CD4-positive, alpha-beta T cell treated with Interleukin-15 for 1 hour (primary cell): ENCODE measurements around the gene GPR78.

Source experiments
- DNase-seq: peaks from one replicate; pipeline ENCODE4 v3.0.0-alpha.2; 2020

Gene GPR78

DNA sequence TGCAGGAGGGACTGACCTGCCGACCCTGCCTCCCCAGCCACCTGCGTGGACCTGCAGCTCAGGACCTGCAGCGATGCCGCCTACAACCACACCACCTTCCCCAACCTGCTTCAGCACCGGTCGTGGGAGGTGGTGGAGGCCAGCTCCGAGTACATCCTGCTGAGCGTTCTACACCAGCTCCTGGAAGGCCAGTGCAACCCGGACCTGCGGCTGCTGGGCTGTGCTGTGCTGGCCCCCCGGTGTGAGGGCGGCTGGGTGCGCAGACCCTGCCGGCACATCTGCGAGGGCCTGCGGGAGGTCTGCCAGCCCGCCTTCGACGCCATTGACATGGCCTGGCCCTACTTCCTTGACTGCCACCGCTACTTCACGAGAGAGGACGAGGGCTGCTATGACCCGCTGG lies 20.9 kb downstream of the GPR78 start:
- DNase-seq, result no peak

DNA sequence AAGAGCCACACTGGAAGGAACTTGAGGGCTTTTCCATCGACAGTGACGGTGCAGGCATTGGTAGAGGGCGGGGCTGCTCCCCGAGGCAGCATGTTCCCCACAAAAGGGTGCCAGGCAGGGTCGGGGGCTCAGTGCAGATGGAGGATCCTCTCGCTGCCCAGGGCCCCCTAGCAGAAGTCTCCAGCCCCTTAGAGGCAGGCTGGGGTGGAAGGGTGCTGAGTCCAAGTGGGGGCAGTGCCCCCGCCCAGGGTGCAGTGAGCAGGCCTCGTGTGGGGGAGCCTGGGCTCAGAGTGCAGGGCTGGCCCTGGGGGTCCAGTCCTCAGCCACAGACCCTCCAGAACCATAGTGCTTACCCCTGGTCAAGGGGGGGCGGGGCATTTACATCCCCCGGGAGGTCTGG lies 21.4 kb downstream of the GPR78 start:
- no peak for DNase-seq

DNA sequence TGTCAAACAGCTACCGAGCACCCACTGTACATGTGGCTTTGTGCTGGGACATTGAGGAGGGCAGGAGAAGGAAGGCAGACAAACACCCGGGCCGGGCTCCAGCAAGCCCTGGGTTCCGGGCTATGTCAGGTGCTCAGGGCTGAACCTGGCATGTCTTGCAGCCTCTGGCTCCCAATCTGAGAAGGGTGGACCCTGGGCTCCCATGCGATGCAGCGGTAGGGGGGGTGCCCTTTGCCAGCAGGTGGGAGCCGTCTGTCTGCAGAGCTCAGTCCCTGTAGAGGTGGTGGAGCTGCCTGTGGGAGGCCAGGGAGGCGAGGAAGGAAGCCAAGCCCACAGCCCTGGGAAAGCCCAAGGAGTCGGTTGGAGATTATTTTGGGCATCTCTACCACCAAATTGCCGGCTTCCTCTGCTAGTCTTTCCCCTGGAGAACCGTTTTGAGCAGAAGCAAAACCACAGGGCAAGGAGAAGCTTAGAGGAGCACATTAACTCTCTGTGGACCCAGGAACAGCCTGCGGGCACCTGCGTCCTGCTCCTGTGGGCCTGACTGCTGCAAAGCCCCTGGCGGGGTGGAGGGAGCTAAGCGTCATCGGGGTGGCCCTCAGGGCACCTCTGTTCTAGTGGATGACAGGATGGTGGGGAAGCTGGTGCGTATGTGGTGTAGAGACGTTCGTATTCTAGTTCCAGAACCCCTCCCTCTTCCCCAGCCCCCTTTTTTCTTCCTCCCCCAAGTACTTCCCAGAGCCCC lies 22.7 kb downstream of the GPR78 start:
- DNase-seq, result no peak

DNA sequence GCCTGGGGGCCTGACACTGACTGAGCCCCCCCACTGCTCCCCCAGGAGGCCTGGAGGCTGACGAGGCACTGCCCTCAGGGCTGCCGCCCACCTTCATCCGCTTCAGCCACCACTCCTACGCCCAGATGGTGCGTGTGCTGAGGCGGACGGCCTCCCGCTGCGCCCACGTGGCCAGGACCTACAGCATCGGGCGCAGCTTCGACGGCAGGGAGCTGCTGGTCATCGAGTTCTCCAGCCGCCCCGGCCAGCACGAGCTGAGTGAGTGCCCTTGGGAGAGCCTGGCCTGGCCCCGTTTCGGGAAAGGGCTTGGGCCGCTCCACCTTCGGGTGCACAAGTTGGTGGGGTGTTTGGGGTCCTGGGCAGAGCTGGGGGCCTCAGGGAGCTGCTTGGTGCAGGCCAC lies 23.7 kb downstream of the GPR78 start:
- DNase-seq, result no peak

DNA sequence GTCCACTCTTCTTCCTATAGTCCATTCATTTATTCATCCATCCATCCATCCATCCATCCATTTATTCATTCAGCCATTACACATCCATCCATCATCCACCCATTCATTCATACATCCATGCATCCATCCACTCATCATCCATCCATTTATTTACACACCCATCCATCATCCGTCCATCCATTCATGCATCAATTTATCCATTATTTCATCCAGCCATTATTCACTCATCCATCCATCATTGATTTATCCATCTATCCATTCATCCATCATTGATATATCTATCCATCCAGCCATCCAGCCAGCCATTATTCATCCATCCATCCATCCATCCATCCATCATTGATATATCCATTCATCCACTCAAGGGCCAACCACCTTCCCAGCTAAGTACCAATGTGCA lies 25.1 kb downstream of the GPR78 start:
- no peak for DNase-seq

DNA sequence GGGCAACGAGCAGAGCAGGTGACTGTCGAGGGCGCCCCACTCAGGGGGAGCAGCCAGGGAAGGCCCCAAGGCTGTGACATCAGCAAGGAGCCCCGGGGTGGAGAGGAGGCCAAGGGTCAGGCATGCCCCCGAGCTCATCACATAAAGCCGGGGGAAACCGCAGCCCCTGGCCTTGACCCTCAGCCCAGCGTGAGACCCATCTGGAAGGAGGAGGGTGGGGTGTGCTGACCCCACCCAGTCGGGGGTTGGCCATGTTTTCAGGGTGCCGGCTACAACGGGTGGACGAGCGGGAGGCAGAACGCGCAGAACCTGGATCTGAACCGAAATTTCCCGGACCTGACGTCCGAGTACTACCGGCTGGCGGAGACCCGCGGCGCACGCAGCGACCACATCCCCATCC lies 26.3 kb downstream of the GPR78 start:
- no peak for DNase-seq

DNA sequence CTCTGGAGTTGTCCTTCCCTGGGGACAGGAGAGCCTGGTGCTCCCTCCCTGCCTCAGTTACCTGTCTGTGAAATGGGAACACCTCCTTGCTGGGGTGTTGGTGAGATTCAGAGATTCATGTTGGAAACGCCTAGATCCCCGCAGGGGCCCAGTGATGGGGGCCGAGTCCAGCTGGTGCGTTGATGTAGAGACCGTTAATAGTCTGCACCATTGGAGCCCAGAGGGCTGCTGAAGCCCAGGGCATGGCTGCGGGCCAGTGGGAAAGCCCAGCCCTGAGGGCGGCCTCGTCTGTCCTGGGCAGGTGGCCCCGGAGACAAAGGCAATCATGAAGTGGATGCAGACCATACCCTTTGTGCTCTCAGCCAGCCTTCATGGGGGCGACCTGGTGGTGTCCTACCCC lies 26.8 kb downstream of the GPR78 start:
- DNase-seq, result no peak

DNA sequence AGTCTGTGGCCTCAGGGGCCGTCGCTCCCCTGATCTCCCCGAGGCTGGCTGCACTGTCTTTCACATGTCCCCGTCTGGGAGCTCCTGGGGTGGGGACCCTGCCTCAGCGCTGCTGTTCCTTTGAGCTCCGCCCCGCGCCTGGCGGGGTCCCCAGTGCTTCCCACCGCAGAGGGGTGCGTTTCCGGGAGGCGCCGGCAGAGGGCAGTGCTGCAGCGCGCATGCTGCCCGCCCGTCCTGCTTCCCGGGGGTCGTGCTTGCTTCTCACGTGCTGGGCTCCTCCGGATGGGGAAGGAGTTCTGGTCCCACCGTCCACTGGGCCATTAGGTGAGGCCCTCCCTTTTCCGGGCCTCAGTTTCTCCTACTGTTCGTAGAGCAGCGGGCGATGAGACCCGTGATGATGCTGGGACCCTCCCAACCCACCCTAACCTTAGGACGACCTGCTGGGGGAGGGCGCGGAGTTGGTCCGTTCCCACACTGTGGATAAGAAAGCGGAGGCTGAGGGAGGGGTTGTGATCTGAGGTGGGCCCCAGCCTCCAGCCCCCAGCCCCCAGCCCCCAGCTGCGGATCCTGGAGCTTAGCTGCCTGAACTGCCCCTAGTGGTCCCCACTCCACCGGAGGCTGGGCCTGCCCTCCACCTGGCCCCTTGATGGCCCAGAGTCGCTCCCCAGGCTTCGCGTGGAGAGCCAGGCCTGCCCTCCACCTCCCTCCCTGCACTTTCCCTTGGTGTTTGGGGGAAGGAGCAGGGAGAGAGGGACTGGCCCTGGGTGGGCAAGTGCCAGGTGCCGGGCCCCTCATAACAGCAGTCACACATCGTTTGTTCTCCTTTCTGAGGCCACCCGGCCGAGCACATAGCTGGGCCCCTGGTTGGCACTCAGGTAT lies 27.6 kb downstream of the GPR78 start:
- no peak for DNase-seq

DNA sequence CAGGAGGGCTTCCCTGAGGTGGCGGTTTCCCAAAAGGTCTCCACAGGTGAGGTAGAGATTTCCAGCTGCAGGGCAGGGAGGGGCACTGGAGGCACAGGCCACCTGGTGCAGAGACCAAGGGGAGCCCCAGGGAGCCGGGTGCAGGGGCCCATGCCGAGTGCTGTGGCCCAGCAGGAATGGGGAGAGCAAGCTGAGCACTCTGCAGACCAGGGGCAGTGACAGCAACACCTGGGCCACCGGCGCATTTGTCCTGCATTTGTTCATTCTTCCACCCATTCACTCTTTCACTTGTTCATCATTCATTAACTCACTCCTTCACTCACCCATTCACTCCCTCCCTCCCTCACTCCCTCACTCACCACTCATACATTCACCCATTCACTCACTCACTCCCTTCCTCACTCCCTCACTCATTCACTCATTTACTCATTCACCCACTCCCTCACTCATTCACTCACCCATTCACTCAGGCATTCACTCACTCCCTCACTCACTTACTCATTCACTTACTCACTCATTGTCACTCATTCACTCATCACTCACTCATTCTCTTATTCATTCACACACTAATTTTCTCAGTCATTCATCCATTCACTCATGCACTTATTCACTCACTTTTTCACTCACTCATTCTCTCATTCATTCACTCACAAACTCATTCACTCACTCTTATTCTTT lies 28.7 kb downstream of the GPR78 start:
- no peak for DNase-seq

DNA sequence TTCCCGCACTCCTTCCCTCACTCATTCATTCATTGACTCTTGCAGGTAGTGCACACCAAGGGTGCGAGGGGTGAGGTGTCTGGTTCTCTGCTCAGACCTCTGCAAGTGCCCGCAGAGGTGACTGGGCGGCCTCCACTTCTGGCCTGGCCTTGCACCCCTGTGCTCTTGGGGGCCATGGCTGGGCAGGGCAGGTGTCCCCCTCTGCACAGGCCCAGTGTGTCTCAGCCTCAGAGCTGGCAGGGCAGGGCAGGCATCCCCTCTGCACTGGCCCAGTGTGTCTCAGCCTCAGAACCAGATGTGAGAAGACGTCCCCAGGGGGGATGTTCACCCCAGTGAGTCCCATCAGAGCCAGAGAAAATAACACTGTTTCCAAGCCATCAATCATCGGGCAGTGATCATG lies 29.2 kb downstream of the GPR78 start:
- DNase-seq, result no peak

DNA sequence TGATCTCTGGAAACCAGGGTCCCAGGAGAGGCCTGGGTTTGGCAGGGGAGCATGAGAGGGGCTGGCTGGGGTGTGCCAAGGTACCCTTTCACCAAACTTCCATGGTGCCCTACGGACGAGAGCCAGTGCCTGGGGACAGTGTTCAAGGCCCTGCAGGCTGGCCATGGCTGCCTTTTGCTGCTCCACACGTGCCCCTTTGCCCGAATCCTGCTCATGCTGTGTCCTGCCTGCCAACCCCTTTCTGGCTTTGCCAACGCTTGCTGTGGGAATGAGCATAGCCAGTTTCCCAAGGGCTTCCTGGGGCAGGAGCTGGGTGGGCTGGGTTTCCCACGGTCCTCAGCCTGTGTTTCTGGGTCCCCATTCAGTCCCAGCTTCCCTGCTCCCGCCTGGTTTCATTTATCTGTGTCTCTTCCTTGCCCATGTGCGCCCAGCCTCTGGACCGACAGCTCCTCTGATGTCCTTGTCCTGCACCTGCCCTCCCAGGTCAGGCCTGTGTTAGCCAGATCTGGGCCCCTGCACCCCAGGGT lies 29.7 kb downstream of the GPR78 start:
- DNase-seq, result no peak

DNA sequence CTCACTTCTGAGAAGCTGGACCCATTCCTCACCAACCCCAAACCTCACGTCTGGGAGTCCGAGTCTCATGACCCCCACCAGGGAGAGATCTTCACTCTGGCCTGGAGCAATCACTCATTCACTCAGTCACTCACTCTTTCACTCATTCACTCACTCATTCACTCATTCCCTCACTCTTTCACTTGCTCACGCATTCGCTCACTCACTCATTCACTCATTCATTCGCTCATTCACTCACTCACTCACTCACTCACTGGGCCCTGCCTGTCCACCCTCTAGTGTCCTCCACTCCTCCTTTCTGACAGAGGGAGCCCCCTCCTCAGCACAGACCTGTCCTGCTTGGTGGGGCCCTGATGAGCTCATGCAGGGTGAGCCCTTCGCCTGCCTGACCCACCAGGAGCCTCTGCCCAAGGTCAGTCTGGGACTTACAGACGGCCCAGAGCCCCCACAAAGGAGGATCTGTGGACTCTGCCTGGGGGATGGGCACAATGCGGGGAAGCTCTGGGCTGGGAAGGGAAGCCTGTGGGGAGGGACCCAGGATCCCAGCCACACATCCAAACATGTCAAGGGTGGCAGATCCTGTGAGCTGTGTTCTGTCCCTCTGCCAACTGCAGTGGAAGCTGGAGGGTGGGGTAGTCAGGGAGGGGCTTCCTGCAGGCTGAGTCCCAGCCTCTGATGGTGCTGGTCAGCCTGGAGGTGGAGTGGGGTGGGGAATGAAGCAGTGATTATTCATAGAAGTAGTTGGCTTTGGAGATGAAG lies 30.8 kb downstream of the GPR78 start:
- no peak for DNase-seq

DNA sequence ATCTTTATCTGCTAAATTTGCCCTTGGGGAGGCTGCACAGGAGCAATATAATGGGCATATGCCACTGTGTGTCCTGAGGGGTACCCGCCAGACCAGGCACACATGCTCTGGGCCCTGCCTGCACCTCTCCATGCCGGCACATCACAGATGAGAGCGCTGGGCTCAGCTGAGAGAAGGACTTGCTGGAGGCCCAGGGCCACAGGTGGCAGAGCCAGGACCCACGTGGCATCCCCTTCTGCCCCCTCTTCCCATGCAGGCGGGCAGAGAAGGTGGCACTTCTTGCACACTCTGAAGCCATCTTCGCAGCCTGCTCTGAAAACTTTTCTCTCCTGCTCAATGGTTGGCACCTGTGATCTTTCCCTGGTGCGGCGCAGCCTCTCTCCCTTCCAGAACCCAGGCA lies 32.5 kb downstream of the GPR78 start:
- DNase-seq, result no peak

DNA sequence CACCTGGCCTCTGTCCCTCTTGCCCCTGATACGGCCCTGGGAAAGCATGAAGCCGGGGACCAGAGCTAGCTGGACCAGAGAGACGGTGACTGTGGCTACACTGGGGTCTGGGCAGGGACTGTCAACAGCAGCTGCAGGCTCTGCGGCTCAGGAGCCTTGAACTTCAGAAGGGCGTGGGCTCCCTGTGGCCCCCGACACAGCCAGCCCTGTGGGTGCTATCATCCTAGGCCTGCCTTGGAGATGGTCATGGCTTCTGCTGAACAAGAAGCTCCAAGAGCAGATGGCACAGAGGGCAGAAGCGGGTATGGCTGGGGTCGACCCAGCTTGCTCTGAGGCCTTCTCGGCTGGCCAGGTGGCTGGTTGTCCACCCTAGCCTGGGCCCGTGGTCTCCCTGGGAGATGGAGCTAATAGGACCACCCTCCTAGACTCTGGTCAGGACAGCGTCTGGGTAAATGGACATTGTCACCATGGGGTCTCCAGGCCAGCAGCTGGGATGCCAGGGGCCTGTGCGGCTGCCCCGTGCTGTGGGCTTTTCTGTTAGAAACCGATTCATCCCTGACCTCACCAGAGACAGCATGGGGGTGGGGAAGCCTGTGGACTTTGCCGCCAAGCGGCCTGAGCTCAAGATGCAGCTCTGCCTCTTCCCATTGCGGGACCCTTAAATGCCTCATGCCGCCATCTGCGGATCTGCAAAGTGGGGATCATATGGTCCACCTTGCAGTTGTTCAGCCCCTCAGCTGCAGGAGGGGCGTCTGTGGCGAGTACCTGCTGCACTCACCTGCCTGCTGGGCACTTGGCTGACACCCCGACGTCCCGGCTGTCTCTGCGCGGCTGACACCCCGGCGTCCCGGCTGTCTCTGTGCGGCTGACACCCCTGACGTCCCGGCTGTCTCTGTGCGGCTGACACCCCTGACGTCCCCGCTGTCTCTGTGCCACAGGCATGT lies 33.5 kb downstream of the GPR78 start:
- DNase-seq, result peak; percentile 13

DNA sequence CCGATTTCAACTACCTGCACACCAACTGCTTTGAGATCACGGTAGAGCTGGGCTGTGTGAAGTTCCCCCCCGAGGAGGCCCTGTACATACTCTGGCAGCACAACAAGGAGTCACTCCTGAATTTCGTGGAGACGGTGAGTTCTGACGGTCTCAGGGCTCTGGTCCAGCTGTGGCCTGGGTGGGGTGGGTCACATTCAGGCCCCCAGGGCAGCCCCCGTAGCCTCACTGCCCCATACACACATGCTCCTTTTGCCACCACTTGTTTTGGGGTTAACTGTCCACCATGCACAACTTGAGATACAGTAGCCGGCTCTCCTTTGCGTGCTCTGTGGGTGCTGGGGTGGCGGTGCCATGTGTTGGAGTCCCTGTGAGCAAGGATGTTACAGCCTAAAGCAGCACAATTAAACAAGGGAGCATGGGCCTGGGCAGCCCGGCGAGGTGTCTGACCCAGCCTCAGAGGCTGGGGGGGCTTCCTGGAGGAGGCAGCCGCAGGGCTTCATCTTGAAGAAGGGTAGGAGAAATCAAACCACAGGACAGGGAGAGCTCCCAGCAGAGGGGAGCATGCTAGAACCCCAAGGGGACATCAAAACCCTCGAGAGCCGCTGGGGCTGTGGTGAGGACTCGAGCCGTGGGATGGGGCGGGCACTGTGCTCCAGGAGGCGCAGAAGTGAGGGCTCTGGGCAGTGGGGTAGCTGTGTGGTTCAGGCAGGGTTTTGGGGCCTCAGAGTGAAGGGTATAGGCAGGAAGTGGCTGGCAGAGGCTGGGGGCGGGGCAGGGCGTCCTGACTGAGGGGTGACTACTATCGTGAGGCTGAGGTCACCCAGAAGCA lies 34.4 kb downstream of the GPR78 start:
- DNase-seq, result peak; percentile 9

DNA sequence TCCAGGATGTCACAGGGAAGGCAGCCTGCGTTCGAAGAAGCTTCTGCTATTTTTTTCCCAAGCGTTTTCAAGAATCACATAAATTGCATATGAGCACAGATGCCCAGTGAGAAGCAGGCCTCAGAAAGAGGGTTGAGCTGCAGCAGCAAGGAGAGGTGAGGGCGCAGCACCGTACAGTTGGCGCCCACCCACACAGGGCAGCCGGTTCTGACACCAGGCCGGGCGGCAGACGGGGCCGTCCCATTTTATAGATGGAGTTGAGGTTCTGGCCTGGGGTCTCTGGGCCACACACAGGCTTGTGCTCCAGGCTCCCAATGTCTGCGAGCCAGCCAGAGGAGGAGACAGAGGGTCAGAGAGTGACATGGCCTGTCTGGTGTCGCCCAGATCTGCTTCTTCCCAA lies 35.2 kb downstream of the GPR78 start:
- peak; percentile 2 for DNase-seq

DNA sequence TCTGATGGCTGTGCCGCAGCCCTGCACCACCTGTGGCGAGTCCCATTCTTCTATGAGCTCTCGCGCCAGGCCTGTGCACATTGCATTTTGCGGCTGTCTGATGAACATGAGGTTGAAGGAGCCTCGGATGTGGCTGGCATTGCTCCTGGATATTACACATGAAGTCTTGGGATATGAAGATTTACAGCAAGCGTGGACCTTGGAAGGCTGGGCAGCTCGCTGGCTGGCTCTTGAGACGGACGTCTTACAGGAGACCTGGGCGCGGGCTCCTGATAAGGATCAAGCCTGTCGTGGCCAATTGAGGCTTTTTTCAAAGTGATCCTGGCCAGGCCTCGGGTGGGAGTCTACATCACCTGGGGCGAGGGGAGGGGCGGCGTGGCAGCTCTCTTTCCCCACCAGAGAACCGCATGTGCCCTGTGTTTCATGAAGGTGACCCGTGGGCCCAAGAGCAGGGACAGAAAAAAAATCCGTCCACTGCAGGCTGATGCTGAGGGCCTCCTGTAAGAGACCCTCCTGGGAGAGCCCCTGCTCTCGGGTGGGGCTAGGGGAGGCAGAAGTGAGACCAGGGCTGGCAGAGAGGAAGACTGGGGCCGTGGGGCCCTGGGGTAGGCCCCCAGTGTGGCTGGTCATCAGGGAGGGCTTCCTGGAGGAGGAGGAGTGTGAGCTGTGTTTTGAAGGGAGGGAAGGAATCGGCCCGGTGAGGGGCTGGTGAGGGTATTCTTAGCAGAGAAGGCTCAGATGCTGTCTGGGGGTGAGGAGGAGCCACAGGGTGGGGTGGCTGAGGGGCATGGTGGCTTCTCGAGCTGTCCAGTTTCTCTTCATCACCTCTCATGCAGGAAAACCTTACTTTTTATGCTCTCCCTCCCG lies 36.0 kb downstream of the GPR78 start:
- peak; percentile 13 for DNase-seq

DNA sequence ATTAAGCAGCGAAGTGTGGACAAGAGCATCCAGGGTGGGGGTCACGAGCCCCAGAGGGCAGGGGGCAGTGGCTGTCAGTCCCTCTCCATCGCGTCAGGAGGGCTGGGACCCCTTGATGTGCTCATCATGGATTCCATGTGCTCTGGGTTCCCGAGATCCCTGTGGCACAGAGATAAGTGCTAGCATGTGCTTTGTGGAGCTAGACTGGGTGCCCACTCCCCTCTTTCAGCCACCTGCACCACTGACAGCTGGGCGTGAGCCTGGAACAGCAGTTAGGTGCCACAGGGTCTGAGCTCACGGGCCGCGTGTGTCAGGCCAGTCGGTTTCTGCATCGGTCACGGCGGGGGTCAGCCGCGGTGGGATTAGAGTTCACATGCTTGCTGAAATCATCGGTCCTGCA lies 36.6 kb downstream of the GPR78 start:
- peak; percentile 12 for DNase-seq

DNA sequence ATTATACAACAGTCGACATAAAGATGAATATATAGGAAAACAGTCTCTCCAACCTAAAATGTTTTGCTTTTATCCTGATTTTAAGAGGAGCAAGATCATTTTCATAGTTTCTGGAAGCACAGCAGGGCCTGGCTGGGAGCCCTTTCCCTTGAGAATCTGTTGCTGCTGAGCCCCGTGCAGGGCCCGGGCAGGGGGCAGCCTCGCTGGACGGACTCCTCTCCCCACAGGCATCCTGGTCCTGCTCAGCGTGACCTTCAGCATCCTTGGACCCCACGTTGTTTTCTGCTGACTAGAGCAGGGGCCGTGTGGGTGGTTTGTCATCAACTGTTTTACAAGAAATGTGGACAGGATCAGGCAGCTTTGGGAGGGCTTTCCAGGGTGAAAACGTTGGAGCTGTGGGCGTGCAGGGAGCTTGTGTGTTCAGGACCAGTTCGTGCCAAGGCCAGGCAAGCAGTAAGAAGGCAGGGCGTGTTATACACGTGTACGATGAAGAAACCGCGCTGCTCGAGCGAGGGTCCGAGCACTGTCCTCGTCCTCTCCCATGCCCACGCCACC lies 37.4 kb downstream of the GPR78 start:
- peak; percentile 9 for DNase-seq
